IPS-NIHi7 (cell line): ENCODE data around the gene ZGPAT.

Experiments
- DNase-seq: peaks from one replicate; pipeline ENCODE4 v3.0.0; 2012; ENCODE audit warnings: mixed read lengths; ENCODE audit errors: extremely low spot score

ZGPAT gene

DNA sequence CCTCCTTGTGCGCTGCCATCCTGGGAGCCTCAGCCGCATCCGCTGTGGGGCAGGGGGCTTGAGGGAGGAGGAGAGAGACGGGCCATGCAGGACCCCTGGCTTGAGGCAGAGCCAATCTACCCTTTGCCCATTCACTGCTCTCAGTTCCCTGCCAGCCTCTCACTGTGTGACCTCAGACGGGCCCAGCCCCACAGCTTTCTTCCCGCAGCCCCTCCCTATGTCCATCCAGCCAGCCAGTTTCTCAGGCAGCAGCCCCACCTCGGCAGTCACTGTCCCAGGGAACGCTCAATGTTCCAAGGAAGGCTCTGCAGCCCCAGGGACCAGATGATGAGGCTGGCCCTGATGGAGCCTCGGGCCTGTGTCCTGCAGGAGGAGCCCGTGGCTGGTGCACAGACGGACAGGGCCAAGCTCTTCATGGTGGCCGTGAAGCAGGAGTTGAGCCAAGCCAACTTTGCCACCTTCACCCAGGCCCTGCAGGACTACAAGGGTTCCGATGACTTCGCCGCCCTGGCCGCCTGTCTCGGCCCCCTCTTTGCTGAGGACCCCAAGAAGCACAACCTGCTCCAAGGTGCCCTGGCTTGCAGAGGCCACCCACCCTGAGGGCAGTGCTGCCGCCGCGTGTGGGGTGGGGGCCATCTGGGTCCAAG, 15.3 kb upstream of the ZGPAT start:
- no peak for DNase-seq

DNA sequence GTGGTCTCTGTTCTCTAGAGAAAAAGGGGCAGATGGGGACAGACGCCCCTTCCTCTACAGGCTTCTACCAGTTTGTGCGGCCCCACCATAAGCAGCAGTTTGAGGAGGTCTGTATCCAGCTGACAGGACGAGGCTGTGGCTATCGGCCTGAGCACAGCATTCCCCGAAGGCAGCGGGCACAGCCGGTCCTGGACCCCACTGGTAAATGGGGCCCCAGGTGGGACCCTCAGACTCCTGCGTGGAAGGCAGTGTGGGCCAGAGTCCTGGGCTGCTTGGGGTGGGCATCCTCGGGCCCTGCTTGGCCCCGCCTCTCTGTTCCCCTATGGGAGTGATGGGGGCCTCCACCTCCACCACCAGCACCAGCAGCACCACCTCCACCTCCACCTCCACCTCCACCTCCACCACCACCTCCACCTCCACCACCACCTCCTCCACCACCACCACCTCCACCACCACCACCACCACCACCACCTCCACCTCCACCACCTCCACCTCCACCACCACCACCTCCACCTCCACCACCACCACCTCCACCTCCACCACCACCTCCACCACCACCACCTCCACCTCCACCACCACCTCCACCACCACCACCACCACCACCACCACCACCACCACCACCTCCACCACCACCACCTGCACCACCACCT, 14.6 kb upstream of the ZGPAT start:
- no peak for DNase-seq

DNA sequence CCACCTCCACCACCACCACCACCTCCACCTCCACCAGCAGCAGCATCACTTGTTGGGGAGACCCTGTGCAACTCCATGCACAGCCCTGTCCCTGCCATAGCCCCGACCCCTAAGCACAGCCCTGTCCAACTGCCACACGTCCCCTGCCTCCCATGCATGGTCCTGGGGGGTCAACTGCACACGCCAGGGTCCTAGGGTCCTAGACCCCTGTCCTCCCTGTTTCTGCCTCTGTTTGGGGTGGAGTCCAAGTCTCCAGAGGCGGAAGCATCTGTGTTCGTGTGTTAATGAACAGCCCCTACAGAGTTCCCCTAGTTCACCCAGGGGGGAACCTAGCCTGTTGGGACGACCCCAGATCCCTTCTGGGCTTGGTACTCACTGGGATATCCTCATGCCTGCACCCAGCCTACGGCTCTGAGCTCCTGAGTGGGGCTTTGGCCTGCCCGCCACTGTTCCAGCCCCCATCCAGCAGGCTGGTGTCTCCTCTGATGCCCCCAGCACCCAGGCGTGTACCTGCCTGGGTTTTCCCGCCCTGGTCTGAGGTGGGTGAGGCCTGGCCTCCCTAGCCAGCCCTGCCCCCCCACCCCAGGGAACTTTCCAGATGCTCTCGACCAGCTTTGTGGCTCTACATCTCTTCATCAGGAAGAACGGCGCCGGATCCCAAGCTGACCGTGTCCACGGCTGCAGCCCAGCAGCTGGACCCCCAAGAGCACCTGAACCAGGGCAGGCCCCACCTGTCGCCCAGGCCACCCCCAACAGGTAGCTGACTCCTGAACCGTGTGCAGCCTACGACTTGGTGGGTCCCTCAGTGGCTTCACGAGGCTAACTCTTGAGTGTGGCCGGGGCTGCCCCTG, 13.9 kb upstream of the ZGPAT start:
- no peak for DNase-seq

DNA sequence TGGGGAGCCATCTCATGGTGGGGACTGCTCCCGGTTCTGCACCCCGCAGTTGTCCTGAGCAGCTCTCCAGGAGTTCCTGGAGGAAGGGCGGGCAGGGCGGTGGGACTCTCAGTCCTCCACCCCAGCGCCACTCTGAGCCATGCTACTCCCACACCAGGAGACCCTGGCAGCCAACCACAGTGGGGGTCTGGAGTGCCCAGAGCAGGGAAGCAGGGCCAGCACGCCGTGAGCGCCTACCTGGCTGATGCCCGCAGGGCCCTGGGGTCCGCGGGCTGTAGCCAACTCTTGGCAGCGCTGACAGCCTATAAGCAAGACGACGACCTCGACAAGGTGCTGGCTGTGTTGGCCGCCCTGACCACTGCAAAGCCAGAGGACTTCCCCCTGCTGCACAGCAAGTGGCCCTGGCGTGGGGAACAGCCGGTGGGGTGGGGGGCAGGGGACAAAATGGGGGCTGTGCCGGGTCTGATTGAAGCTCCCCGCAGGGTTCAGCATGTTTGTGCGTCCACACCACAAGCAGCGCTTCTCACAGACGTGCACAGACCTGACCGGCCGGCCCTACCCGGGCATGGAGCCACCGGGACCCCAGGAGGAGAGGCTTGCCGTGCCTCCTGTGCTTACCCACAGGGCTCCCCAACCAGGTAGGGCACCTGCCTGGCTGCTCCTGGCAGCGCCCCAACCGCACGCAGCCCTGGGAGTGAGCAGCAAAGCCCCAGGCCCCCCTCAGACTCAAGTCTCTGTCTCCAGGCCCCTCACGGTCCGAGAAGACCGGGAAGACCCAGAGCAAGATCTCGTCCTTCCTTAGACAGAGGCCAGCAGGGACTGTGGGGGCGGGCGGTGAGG, 13.0 kb upstream of the ZGPAT start:
- DNase-seq: no peak

DNA sequence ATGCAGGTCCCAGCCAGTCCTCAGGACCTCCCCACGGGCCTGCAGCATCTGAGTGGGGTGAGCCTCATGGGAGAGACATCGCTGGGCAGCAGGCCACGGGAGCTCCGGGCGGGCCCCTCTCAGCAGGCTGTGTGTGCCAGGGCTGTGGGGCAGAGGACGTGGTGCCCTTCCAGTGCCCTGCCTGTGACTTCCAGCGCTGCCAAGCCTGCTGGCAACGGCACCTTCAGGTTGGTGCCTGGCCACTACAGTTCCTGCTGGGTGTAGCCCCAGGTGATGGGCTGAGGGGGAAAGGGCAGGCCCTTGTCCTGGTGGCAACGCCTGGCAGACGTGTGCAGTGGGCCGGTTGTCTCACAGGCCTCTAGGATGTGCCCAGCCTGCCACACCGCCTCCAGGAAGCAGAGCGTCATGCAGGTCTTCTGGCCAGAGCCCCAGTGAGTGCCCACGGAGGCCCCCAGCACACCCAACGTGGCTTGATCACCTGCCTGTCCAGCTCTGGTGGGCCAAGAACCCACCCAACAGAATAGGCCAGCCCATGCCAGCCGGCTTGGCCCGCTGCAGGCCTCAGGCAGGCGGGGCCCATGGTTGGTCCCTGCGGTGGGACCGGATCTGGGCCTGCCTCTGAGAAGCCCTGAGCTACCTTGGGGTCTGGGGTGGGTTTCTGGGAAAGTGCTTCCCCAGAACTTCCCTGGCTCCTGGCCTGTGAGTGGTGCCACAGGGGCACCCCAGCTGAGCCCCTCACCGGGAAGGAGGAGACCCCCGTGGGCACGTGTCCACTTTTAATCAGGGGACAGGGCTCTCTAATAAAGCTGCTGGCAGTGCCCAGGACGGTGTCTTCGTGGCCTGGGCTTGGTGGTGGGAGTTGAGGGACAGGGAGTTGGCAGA, 12.2 kb upstream of the ZGPAT start:
- no peak for DNase-seq

DNA sequence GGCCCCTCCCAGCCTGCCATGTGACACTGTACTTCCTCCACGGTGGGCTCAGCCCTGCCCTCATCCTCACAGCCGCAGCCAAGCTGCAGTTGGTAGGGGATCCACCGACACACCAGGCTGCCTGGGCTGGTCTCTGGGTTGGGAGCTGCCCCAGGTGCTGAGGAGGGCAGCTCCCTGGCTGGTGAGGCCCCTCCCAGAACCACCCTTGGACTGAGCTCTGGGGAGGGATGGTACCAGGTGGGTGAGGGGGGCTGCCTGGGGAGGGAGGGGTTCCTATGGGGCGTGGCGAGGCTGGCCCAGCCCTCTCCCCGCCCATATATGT, 11.6 kb upstream of the ZGPAT start:
- DNase-seq: peak; percentile 92

DNA sequence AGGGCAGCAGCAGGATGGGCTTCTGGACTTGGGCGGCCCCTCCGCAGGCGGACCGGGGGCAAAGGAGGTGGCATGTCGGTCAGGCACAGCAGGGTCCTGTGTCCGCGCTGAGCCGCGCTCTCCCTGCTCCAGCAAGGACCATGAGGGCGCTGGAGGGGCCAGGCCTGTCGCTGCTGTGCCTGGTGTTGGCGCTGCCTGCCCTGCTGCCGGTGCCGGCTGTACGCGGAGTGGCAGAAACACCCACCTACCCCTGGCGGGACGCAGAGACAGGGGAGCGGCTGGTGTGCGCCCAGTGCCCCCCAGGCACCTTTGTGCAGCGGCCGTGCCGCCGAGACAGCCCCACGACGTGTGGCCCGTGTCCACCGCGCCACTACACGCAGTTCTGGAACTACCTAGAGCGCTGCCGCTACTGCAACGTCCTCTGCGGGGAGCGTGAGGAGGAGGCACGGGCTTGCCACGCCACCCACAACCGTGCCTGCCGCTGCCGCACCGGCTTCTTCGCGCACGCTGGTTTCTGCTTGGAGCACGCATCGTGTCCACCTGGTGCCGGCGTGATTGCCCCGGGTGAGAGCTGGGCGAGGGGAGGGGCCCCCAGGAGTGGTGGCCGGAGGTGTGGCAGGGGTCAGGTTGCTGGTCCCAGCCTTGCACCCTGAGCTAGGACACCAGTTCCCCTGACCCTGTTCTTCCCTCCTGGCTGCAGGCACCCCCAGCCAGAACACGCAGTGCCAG, 11.0 kb upstream of the ZGPAT start, which contains the start of gene TNFRSF6B:
Gene TNFRSF6B, plus strand, starts transcription at position 25 of the 729 bp plus-strand sequence. Its CDS starts 116 bp downstream, at position 141.
- DNase-seq: no peak

DNA sequence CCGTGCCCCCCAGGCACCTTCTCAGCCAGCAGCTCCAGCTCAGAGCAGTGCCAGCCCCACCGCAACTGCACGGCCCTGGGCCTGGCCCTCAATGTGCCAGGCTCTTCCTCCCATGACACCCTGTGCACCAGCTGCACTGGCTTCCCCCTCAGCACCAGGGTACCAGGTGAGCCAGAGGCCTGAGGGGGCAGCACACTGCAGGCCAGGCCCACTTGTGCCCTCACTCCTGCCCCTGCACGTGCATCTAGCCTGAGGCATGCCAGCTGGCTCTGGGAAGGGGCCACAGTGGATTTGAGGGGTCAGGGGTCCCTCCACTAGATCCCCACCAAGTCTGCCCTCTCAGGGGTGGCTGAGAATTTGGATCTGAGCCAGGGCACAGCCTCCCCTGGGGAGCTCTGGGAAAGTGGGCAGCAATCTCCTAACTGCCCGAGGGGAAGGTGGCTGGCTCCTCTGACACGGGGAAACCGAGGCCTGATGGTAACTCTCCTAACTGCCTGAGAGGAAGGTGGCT, 10.4 kb upstream of the ZGPAT start:
- no peak for DNase-seq

DNA sequence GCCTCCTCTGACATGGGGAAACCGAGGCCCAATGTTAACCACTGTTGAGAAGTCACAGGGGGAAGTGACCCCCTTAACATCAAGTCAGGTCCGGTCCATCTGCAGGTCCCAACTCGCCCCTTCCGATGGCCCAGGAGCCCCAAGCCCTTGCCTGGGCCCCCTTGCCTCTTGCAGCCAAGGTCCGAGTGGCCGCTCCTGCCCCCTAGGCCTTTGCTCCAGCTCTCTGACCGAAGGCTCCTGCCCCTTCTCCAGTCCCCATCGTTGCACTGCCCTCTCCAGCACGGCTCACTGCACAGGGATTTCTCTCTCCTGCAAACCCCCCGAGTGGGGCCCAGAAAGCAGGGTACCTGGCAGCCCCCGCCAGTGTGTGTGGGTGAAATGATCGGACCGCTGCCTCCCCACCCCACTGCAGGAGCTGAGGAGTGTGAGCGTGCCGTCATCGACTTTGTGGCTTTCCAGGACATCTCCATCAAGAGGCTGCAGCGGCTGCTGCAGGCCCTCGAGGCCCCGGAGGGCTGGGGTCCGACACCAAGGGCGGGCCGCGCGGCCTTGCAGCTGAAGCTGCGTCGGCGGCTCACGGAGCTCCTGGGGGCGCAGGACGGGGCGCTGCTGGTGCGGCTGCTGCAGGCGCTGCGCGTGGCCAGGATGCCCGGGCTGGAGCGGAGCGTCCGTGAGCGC, 9.8 kb upstream of the ZGPAT start:
- DNase-seq: no peak

DNA sequence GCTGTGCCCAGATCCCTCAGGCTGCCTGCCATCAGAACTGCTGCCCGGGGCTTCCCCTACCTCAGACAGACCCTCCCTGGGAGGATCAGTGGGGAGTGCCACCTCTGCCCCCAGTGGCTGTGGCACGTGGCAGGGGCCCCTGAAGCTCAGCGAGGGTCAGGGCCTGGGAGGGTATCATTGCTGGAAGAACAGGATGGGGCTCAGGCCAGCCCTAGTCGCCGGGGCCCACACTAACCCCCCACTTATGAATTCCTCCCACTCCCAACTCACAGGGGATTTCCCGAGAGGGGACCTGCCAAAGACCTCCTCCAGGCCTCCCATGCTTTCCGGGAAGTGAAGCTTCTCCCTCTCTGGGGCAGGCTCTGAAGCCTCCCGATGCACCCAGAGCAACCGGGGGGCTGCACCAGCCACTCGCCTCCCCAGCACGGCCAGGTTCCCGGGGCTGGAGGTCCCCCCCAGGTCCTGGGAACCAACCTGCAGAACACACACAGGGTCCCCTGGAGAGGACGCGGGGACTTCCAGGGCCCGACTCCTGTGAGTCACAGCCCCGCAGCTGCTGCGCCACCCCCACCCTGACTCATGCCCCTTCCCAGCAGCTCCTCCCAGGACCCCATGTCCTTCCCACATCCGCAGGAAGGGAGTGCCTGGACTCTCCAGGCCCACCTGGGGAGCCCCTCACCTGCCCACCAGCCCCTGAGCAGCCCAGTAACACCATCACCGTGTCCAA, 8.9 kb upstream of the ZGPAT start:
- DNase-seq: peak; percentile 66

DNA sequence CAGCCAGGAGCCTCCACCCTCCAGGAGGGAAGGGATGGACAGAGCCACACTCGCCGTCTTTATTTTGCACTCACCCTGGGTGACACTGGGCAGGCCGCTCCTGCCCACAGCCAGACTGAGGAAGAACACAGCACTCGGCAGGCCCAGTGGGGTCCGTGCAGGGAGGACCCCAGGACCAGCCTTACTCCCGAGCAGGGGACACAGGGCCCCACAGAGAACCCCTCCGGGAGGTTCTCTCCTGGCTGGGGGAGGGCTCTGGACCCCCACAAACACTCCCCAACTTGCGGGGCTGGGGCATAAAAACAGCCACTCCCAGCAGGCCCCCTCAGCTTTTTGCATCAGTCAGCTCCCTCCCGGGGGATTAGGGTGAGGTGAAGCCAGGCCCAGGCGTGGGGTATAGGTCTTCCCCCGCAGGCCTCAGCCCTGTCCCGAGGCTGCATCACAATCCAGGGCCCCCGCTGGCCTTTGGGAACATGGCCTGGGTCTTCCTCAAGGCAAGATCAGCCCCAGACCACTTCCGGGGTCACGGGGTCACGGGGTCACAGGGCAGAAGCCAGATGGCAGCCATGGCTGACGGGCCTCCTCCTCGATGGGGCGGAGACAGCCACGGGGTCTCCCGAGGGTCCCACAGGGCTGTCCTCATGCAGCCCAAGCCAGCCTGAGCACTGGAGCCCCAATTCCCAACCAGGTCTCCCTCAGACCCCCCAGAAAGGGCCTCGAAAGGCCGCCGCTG, 8.2 kb upstream of the ZGPAT start:
- no peak for DNase-seq

DNA sequence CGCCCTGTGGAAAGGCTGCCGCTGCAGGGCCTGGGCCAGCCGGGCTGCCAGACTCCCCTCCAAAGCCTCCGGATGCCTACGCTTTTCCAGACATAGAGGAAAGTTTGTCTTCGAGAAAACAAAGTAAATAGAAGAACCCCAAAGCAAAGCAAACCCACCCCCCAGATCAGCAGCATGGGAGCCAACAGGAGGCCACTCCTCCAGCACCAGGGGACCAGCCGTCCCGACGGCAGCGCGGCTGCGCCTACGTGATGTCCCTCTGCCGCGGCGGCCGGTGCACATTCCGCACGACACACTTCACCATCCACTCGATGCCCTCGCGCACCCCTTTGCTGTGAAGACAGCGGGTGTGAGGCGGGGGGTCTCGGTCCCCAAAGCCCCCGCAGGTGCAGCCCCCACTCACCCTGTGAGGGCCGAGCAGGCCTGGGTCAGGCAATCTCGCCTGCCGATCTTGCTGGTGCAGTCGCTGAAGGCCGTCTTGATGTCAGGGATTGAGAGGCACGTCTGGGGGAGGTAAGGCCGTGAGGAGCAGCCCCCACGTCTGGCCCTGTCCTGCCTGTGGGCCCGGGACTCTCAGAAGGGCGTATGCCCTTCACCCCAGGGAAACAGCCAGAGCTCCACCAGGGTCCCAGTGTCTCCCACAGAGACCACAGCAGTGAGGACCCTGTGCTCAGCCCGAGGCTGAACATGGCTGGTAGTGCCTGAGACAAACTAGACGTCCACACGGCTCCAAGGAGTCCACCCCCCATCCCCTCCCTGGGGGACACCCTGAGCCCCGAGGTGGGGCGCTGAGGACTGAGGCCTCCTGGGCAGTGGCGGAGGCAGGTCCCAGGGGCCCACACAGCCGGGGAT, 7.4 kb upstream of the ZGPAT start:
- DNase-seq: no peak

DNA sequence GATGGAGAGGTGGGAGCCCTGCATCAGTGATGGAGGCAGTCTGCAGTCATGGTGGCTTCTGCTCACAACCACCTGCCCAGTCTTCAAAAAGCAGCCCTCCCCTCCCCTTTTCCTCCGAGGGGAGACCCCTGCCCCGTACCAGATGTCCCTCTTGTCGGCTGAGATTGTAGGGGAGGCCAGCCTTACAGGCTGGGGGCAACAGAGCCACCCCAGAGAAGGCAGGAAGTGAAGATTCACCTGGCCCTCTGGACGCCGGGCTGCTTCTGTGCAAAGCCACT, 6.8 kb upstream of the ZGPAT start:
- no peak for DNase-seq

DNA sequence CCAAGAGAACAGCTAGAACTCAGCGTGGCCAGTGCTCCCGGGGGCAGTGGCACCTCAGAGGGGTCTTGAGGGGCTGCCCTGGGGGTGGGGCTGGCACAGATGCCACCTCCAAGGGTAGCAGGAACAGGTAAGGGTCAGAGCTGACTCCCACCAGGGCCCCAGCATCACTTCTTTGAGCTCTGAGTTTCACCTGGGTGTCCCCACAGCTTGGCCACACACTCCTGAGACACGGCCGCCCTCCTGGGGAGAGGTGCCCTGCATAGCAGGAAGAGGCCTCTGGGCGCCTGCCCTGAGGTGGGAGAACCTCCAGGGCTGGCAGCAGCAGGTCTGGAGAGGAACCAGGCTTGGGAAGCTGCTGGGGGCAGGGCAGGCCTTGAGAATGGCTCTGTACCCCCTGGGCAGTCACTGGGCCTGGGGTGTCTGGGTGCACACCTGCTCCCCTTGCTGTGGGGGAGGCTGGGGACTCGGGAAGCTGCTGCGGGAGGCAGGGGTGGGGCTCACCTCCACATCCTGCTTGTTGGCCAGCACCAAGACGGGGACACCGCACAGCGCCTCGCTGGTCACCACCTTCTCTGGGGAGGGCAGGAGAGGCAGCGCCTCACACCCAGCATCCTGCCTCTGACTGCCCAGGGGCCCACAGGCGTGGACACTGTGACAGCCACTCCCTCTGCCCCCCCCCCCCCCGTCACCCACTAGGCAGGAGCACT, 6.4 kb upstream of the ZGPAT start:
- no peak for DNase-seq

DNA sequence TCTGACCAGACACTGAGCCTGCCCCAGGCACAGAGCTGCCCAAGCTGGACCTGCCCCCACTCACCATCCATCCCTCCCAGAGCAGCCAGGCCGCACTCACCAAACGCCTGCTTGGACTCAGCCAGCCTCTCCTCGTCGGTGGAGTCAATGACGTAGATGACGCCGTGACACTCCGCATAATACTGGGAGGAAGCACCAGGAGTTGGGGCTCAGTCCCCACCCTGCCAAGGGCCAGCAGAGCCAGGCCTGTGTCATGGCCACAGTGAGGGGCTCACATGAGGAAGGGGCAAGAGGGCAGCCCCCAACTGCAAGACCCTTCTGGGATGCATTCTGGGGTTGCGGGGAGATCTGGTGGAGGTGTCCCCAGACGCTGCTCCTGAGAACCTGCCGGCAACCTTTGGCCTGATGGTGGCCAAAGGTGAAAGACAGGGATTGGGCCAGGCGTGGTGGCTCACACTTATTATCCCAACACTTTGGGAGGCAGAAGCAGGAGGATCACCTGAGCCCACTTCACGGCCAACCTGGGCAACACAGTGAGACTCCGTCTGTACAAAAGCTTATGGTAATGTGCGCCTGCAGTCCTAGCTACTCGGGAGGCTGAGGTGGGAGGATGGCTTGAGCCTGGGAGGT, 5.7 kb upstream of the ZGPAT start:
- no peak for DNase-seq

DNA sequence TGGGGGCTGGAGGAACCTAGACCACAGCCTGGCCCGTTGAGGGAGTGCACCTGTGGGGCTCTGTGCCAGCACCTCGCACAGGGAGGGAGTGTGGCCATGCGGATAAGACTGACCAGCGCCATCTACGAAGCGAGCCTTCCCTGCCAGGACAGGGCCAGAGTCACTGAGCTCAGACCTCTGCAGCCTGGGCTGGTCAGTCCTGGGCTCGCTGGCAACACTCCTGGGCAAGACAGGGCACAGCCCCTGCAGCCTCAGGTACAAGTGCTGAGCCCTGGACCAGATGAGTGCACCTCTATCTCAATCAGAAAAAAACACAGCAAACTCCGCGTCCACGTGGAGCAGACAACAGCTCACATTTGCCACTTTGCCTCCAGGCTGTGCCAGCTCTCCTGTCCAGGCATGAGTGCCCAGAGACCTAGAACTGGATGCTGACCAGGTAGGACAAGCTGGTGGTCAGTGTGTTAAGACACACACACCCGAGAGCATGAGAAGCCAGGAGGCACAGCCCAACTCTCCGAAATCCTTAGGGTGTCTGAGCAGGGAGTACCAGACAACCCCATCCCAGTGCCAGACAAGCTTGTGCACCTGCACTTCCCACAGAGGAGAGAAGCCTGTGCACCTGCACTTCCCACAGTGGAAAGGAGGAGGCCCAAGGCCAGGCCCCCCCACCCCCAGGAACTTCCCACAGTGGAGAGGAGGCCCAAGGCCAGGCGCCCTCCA, 4.9 kb upstream of the ZGPAT start:
- DNase-seq: no peak
